Stimulated activated CD4-positive, alpha-beta T cell treated with anti-CD3 and anti-CD28 coated beads, Interleukin-2, amount 100 ng/mL, for 48 hours (primary cell): Measurements from ENCODE around the gene EDA.

Source experiments
- DNase-seq, 2 donors: peaks; one replicate each; pipeline ENCODE4 v3.0.0-alpha.2; 2020

Gene EDA

DNA sequence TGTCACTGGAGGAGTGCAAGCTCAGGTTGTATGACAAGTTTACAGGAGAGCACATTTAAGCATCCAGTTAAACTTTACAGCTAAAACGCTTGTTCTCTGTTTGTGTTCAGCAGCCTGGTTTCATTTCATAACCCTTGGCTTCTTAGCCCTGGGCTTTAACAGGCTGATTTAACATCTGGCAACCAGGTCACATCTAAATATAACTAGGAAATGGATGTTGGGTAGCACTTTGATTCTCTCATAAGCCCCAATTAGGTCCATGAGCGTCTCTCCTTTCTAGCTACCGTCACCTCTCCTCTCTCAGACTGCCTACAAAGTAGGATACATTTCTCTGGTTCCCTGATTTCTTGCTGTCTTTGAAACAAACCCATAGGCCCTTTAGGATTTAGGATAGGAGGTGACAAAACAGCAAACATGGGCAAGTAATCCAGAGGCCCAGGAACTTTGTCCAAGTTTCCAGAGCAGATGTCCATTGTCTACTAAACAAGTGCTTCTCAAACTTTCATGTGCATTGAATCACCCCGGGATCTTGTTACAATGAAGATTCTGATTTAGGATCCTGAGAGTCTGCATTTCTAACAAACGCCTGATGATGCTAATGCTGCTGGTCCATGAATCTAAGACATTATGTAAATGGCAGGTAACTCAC is 468.8 kb downstream of the EDA start:
- no peak for DNase-seq

DNA sequence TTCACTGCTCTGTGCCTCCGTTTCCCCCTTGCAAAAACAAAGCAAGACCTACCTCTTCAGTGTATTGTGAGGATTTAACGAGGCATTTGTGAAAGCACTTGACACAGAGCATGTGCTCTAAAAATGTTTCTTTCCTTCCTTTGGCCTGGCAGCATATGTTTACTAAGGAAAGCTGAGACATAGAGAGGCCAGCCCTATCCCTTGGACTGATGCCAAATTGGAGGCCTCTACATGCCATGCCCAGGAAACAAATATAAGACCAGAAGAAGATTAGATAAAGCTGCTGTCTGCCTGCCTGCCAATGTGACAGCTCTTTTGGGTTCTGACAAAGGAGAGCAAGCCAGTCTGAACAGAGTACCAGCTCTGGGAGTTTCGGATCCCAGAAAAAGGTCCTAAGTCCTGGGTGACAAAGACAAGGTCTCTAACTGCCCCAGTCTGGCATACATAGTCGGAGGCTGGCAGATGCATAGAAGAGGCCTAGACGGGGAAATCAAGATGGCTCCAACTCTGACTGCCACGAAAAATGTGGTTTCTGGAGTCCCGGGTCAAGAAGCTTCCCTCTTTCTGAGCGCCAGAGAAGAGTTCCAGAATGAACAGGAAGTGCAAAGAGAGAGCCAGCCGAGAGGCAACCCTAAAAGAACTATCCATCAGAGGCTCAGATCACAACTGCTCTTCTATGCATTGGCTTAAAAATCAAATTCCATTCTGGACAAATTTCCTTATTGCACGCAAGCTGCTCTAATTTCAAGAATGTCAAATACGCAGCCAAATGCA is 472.1 kb downstream of the EDA start:
- no peak for DNase-seq

DNA sequence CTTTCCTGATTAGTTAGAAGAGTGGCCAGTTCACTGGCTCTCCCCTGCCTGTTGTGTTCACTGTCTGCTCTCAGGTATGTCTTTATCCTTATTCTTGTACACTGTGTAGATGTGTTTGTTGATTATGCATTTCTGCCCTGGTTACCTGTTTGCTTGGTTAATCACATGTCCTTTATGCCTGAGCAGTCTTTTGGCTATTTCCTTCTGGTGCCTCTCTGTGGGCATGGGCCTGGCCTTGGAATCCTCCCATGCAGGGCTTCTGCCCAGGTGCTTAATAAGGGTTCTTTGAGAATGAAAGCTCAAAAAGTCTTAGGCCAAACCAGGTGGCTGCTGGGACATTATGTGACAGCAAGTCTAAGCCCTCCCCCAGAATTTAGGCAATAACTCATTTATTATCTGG is 472.8 kb downstream of the EDA start:
- no peak for DNase-seq
